HG03039 (cell line): ENCODE data around the gene METTL23.

Experiments used
- ATAC-seq: cut with Tn5 transposase; IDR thresholded peaks from one replicate; pipeline ENCODE4 v1.9.1; 2021; ENCODE audit warnings: mild to moderate bottlenecking, moderate library complexity; ENCODE audit not compliant: unreplicated experiment

The METTL23 gene

GRCh38 chr17:76726776-76727718 is at the start of gene METTL23:
Gene METTL23 (plus strand): TSS chr17:76726839. CDS start chr17:76729711, 2,872 bp downstream.
- peak; percentile 39 for ATAC-seq

DNA sequence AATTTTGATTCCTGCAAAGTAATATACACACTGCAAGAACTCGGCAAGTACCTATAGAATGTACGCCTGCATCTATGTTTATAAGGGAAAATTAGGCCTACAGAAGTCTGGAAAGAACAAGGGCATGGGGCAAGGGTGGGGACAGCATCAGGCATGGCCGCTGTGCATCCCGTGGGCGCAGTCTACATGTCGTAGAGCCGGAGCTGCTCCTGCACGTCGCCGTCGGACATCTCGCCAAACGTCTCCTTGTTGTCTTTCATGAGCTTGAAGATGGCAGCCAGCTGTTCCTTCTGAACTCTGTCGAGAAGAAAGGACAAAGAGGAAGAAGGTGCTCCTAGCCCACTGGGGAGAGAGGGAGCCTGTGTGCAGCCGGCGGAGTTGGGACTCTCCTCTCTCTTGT is 49.2 kb upstream of the METTL23 start:
- no peak for ATAC-seq

- ATAC-seq, result no peak
Observed at GRCh38 chr17:76678330-76678729, 48.3 kb upstream of the METTL23 start.

- no peak for ATAC-seq
Observed at GRCh38 chr17:76679239-76679638, 47.4 kb upstream of the METTL23 start.

GRCh38 chr17:76681222-76682137 is 45.2 kb upstream of the METTL23 start:
- no peak for ATAC-seq

GRCh38 chr17:76682296-76682695 is 44.3 kb upstream of the METTL23 start:
- ATAC-seq, result no peak

GRCh38 chr17:76683011-76683755 is 43.5 kb upstream of the METTL23 start:
- ATAC-seq, result no peak

- no peak for ATAC-seq
Observed at GRCh38 chr17:76683921-76684745, 42.5 kb upstream of the METTL23 start.

- no peak for ATAC-seq
Observed at GRCh38 chr17:76684756-76685155, 41.9 kb upstream of the METTL23 start.

- ATAC-seq, result no peak
Observed at GRCh38 chr17:76685366-76685765, 41.3 kb upstream of the METTL23 start.

DNA sequence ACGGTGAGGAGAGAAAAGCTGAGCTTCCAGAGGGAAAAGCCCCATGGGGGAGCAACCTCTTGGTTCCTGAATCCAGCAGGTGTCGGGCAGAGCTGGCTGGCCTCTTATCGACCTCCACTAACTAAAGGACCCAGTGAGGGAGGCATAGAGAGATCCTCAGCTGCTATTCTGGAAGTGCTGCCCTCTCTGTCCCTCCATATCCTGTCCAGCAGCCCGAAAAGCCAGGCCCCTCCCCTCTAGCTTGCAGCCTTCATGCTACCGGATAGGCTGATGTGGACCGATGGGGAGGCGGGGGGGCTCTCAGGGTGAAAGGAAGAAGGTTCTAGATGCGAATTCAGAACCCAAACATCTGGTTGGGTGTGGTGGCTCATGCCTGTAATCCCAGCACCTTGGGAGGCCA is 40.8 kb upstream of the METTL23 start:
- no peak for ATAC-seq

GRCh38 chr17:76686538-76687297 is 39.9 kb upstream of the METTL23 start:
- no peak for ATAC-seq

DNA sequence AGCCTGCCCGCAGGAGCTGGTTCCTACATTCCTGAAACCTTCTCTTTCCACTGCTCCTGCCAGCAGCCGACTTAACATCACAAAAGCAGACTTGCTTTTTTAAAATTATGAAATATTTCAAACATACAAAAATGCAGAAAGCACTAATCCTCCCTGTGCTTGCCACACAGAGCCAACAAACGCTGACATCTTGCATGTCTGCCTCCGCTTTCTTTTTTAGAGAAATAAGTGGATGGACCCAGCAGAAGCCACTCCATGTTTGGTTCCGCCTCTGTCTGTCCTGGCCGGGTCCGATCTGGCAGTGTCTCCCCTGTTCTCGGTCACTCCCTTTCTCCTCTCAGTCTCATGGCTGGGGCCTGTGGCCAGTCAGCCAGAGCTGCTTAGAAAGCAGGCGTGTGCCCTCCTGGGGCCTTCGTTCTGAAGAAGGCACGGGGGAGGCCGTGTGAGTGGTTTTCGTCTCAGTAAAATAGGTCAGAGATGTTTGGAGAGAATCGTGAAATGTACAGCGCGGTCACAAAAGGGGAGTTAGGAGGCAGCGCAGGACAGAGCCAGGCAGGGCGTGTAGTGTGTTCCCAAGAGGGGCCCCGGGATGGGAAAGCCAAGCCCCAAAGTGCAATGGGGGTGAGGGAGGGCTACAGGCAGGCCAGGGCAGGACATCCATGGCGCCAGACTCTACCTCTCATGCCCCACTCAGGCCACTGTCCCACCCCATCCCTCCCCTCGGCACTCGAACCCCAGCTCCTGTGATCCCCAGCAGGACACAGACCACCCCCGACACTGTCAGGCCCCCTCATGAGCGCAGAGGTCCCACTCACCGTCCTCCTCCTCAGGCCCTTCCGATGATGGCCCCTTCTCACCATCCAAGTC is 39.1 kb upstream of the METTL23 start:
- no peak for ATAC-seq

DNA sequence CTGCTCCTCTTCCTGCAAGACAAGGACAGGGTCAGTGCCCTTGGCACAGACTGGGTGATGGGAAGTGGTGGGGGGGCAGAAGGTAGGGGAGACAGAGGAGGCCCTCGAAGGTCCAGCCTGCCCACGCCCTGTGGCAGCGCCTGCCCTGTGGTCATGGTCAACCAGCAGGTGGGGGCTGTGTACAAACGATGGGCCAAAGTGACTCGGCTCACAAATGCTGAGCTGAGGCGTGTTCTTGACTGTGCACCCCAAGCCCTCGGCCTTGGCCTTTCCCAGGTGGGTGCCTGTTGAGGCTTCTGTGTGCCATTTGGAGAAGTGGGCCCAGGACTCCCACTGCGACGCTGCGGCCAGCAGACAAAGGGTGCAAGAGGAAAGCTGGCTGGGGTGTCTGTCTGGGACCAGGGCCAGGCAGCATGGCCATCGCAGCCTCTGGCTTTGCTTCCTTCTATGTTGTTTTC is 38.4 kb upstream of the METTL23 start:
- ATAC-seq, result no peak

DNA sequence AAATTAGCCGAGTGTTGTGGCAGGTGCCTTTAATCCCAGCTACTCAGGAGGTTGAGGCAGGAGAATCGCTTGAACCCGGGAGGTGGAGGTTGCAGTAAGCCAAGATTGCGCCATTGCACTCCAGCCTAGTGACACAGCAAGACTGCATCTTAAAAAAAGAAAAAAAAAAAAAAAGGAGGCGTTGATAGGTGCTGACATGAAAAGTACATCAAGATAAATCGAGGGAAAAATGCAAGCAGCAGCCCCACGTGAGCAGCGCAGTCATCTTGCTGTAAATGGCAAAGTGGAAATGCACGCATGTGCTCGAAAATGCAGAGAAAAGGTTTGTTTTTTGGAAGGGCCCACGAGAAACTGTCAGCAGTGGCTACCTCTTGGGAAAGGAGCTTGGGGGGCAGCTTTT is 36.8 kb upstream of the METTL23 start:
- no peak for ATAC-seq

DNA sequence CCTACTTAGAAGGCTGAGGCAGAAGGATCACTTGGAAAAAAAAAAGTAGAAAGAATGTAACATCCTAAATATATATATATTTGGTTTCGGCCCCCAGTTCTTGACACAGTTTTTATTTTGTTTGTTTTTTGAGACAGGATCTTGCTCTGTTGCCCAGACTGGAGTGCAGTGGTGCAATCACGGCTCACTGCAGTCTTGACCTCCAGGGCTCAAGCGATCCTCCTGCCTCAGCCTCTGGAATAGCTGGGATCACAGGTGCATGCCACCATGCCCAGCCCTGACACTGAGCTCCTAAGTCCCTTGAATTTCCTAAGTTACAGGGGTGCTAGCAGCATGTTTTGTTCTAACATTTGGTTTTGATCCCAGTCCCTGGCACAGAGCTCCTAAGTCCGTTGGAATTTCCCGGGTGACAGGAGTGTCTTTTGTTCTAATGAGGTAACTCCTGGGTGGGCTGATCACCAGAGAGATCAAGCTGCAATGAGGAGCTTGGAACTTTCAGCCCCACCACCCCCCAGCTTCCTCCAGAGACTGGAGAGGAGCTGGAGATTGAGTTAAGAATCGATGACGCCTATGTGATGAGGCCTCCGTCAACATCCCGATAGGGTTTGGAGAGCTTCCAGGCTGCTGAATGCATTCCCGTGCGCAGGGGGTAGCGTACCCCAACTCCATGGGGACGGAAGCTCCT is 35.9 kb upstream of the METTL23 start:
- ATAC-seq, result no peak

- ATAC-seq, result no peak
Observed at GRCh38 chr17:76691379-76692191, 35.1 kb upstream of the METTL23 start.
